Astrocyte (in vitro differentiated cells and primary cell): ENCODE data around the gene CAMK1D.

Experiments used
- EZH2 ChIP-seq: IDR thresholded peaks from 2 replicates; pipeline ENCODE4 v1.6.1; 2012; ENCODE audit warnings: mild to moderate bottlenecking, low read length, inconsistent platforms; ENCODE audit not compliant: insufficient read depth
- TF ChIP-seq, protein P1 (sequence below): IDR thresholded peaks from 2 replicates; pipeline ENCODE4 v1.5.1; 2011; ENCODE audit warnings: low read depth, mild to moderate bottlenecking, inconsistent platforms, low read length, moderate library complexity; ENCODE audit not compliant: insufficient read depth

DNA sequence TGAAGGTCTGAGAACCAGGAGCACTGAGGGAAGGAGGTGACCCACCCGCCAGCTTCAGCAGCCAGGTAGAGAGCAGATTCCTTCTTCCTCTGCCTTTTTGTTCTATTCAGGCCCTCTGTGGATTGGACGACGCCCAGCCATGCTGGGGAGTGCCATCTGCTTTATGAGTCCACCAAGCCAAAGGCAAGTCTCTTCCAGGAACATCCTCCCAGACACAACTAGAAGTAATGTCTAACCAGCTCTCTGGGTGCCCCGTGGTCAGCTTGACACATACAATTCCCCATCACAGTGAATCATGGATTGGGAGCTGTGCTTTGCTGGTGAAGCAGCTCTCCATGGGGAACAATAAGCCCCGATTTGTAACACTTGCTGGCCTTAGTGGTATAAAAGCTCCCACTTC lies 526.9 kb downstream of the CAMK1D start:
- TF ChIP-seq, protein P1, sequence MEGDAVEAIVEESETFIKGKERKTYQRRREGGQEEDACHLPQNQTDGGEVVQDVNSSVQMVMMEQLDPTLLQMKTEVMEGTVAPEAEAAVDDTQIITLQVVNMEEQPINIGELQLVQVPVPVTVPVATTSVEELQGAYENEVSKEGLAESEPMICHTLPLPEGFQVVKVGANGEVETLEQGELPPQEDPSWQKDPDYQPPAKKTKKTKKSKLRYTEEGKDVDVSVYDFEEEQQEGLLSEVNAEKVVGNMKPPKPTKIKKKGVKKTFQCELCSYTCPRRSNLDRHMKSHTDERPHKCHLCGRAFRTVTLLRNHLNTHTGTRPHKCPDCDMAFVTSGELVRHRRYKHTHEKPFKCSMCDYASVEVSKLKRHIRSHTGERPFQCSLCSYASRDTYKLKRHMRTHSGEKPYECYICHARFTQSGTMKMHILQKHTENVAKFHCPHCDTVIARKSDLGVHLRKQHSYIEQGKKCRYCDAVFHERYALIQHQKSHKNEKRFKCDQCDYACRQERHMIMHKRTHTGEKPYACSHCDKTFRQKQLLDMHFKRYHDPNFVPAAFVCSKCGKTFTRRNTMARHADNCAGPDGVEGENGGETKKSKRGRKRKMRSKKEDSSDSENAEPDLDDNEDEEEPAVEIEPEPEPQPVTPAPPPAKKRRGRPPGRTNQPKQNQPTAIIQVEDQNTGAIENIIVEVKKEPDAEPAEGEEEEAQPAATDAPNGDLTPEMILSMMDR = no peak
- TF ChIP-seq EZH2 = no peak
